H9 (cell line): ENCODE data around the gene LRMDA. TPM values are rescaled to one million over a fixed set of nuclear protein-coding genes. Genes with fewer than 3 reads are reported as not detected.

ENCODE experiments used
- DNase-seq: peaks from one replicate; pipeline ENCODE4 v3.0.0-alpha.2; 2017
- H2AFZ ChIP-seq: one replicate; pipeline ENCODE4 v1.6.1; 2013; ENCODE audit warnings: mild to moderate bottlenecking, low read length, control low read depth, moderate library complexity
- H2AK5ac ChIP-seq: 2 replicates; pipeline ENCODE4 v1.6.1; 2013; ENCODE audit warnings: low read length, control low read depth, mixed read lengths; ENCODE audit not compliant: insufficient read length
- H2BK120ac ChIP-seq: one replicate; pipeline ENCODE4 v1.6.1; 2013; ENCODE audit warnings: low read depth, mild to moderate bottlenecking, low read length, control low read depth, inconsistent platforms; ENCODE audit not compliant: poor library complexity, severe bottlenecking
- H2BK12ac ChIP-seq: 2 replicates; pipeline ENCODE4 v1.6.1; 2013; ENCODE audit warnings: low read length, control low read depth, mixed read lengths, low read depth; ENCODE audit not compliant: insufficient read length
- H2BK15ac ChIP-seq: 2 replicates; pipeline ENCODE4 v1.6.1; 2013; ENCODE audit warnings: low read depth, low read length, control low read depth
- H2BK20ac ChIP-seq: one replicate; pipeline ENCODE4 v1.6.1; 2013; ENCODE audit warnings: low read depth, mild to moderate bottlenecking, low read length, control low read depth, inconsistent platforms; ENCODE audit not compliant: poor library complexity, severe bottlenecking
- H2BK5ac ChIP-seq: 2 replicates; pipeline ENCODE4 v1.6.1; 2013; ENCODE audit warnings: low read length, control low read depth, mixed read lengths; ENCODE audit not compliant: insufficient read length
- H3K14ac ChIP-seq: 2 replicates; pipeline ENCODE4 v1.6.1; 2013; ENCODE audit warnings: low read length, control low read depth; ENCODE audit not compliant: insufficient read depth
- H3K18ac ChIP-seq: 2 replicates; pipeline ENCODE4 v1.6.1; 2013; ENCODE audit warnings: low read depth, mild to moderate bottlenecking, mixed read lengths, low read length, control low read depth; ENCODE audit not compliant: insufficient read length
- H3K23ac ChIP-seq: 2 replicates; pipeline ENCODE4 v1.6.1; 2013; ENCODE audit warnings: low read length, control low read depth, mixed read lengths, low read depth; ENCODE audit not compliant: insufficient read length
- H3K23me2 ChIP-seq: 2 replicates; pipeline ENCODE4 v1.6.1; 2013; ENCODE audit warnings: low read depth, mild to moderate bottlenecking, mixed read lengths, low read length, control low read depth; ENCODE audit not compliant: insufficient read length, poor library complexity, severe bottlenecking
- H3K27ac ChIP-seq: 2 replicates; pipeline ENCODE4 v1.5.1; 2013; ENCODE audit warnings: low read length, control low read depth, mixed read lengths, low read depth; ENCODE audit not compliant: insufficient read length
- H3K27me3 ChIP-seq: 2 replicates; pipeline ENCODE4 v1.6.1; 2013; ENCODE audit warnings: low read length, control low read depth, inconsistent platforms; ENCODE audit not compliant: insufficient read depth
- H3K4ac ChIP-seq: 2 replicates; pipeline ENCODE4 v1.6.1; 2013; ENCODE audit warnings: low read depth, mild to moderate bottlenecking, control low read depth, inconsistent platforms, low read length, moderate library complexity
- H3K4me1 ChIP-seq: 2 replicates; pipeline ENCODE4 v1.6.1; 2013; ENCODE audit warnings: low read length, control low read depth, inconsistent platforms; ENCODE audit not compliant: insufficient read depth
- H3K4me2 ChIP-seq: 2 replicates; pipeline ENCODE4 v1.6.1; 2013; ENCODE audit warnings: low read length, control low read depth, mixed read lengths; ENCODE audit not compliant: insufficient read length, insufficient read depth
- H3K56ac ChIP-seq: 2 replicates; pipeline ENCODE4 v1.6.1; 2013; ENCODE audit warnings: low read depth, mild to moderate bottlenecking, mixed read lengths, low read length, control low read depth; ENCODE audit not compliant: insufficient read length
- H3K79me1 ChIP-seq: 2 replicates; pipeline ENCODE4 v1.6.1; 2013; ENCODE audit warnings: low read depth, mild to moderate bottlenecking, moderate library complexity, low read length, control low read depth, inconsistent platforms; ENCODE audit not compliant: insufficient read depth, poor library complexity, severe bottlenecking
- H3K79me2 ChIP-seq: 2 replicates; pipeline ENCODE4 v1.6.1; 2013; ENCODE audit warnings: low read length, control low read depth, inconsistent platforms; ENCODE audit not compliant: insufficient read depth
- H3K9ac ChIP-seq: 2 replicates; pipeline ENCODE4 v1.6.1; 2013; ENCODE audit warnings: low read length, control low read depth, mixed read lengths; ENCODE audit not compliant: insufficient read length; ENCODE audit errors: extremely low read depth
- H3K9me3 ChIP-seq: one replicate; pipeline ENCODE4 v1.6.1; 2013; ENCODE audit warnings: low read depth, low read length, inconsistent platforms; ENCODE audit not compliant: control insufficient read depth
- H3T11ph ChIP-seq: one replicate; pipeline ENCODE4 v1.6.1; 2013; ENCODE audit warnings: mild to moderate bottlenecking, low read length, control low read depth, inconsistent platforms
- H4K20me1 ChIP-seq: one replicate; pipeline ENCODE4 v1.6.1; 2013; ENCODE audit not compliant: control insufficient read depth, insufficient read length, insufficient read depth
- H4K5ac ChIP-seq: 2 replicates; pipeline ENCODE4 v1.6.1; 2013; ENCODE audit warnings: low read depth, mild to moderate bottlenecking, mixed read lengths, low read length, control low read depth; ENCODE audit not compliant: insufficient read length
- H4K8ac ChIP-seq: replicated peaks from 2 replicates; pipeline ENCODE4 v1.6.1; 2013; ENCODE audit warnings: low read length, control low read depth, mixed read lengths, low read depth; ENCODE audit not compliant: insufficient read length
- H4K91ac ChIP-seq: 2 replicates; pipeline ENCODE4 v1.6.1; 2013; ENCODE audit warnings: low read depth, mild to moderate bottlenecking, moderate library complexity, mixed read lengths, low read length, control low read depth; ENCODE audit not compliant: insufficient read length
- H3K27ac Mint-ChIP-seq, 3 experiments: 2 replicates in 2 of 3; 3 replicates in 1 of 3; pipeline ENCODE4 v1.8.0; 2020 to 2021; ENCODE audit warnings: mixed read lengths in 3 of 3, mild to moderate bottlenecking in 1 of 3, moderate library complexity in 1 of 3
- H3K27me3 Mint-ChIP-seq: 2 replicates; pipeline ENCODE4 v1.8.0; 2021; ENCODE audit warnings: low read depth, mild to moderate bottlenecking, moderate library complexity, mixed read lengths
- H3K36me3 Mint-ChIP-seq, 3 experiments: 2 replicates in 2 of 3; 3 replicates in 1 of 3; pipeline ENCODE4 v1.8.0; 2020 to 2021; ENCODE audit warnings: low read depth in 3 of 3, mixed read lengths in 3 of 3; ENCODE audit not compliant: insufficient read depth in 1 of 3
- H3K4me1 Mint-ChIP-seq, 2 experiments: 2 replicates each; pipeline ENCODE4 v1.8.0; 2020; ENCODE audit warnings: mixed read lengths in 2 of 2
- H3K4me3 Mint-ChIP-seq, 2 experiments: 2 replicates in 1 of 2; 3 replicates in 1 of 2; pipeline ENCODE4 v1.8.0; 2020 to 2021; ENCODE audit warnings: mild to moderate bottlenecking in 2 of 2, mixed read lengths in 2 of 2, moderate library complexity in 1 of 2
- H3K9me3 Mint-ChIP-seq, 2 experiments: 2 replicates in 1 of 2; 3 replicates in 1 of 2; pipeline ENCODE4 v1.8.0; 2020; ENCODE audit warnings: mild to moderate bottlenecking in 2 of 2, mixed read lengths in 2 of 2, moderate library complexity in 1 of 2
- WGBS: extraction: QIAGEN DNeasy Blood & Tissue Kit; methylation state at CpG from one replicate; pipeline ENCODE4 v1.1.7; 2013; ENCODE audit warnings: missing lambda C conversion rate, low lambda C conversion rate, mixed read lengths; ENCODE audit not compliant: insufficient read length; ENCODE audit errors: extremely low coverage; 5-methylcytosine and 5-hydroxymethylcytosine counted together
- total RNA-seq: library from RNA; stranded (reverse); gene quantifications from 2 replicates; pipeline ENCODE4 v1.2.1, GENCODE V29; 2021
- TF ChIP-seq, protein P1 (sequence below): fragments of 200-600 bp; sonication (generic); conservative IDR thresholded peaks from 3 replicates; pipeline ENCODE4 v1.8.0; 2021; ENCODE audit warnings: antibody characterized with exemption, mild to moderate bottlenecking

The LRMDA gene
- total RNA-seq, 1 experiment from 2014 or later: 1.8 TPM

DNA sequence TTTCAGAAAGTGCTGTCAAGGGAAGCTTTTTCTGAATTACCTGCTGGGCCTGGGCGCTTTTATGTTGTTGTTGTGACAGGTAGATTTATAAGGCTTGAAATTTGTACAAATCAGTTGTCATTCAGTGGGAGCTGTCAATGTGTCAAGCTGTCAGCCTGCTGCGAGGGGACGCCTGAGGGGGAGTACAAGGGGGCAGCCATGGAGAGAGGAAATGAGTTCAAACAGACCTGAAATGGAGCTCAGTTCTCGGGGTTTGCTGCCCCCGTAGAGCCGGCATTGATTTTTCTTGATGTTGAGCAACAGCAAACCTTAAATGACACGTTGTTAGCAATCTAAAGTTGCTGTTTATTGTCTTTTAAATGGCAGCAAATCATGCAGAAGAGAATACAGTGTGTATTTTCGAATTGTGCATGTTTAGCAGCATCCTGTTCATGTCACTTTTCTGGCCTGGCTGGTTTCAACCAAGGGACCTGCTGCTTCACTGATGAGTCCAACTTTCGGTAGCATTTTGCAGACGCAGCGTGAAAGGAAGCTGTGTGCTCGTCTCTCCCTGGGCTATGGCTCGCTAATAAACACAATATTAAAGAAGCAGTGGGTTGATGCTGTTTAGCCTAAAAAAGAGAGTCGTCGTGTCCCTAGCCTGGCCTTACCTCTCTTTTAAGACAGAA, 166.5 kb downstream of the LRMDA start:
- Histone ChIP-seq H4K8ac (no peak overlapping the region), H2BK12ac (no peak overlapping the region), H3K4me1 (peaks cover 2% of the 10 kb centered on the region; the same call in 1 of the 2 replicates), H2AFZ (no peak overlapping the region), H3K23me2 (no peaks in the 10 kb centered on the region), H3T11ph (no peak overlapping the region), H3K79me1 (no peaks in the 10 kb centered on the region), H2BK20ac (no peak overlapping the region), H3K56ac (no peak overlapping the region), H2BK120ac (no peak overlapping the region), H4K5ac (no peak overlapping the region), H3K23ac (no peak overlapping the region), H3K18ac (no peak overlapping the region), H2AK5ac (no peak overlapping the region), H3K4me2 (no peak overlapping the region), H3K27me3 (peaks cover 30% of the 10 kb centered on the region; the same call in 1 of the 2 replicates), H4K20me1 (no peaks in the 10 kb centered on the region), H4K91ac (no peak overlapping the region), H3K9ac (no peak overlapping the region), H3K14ac (no peak overlapping the region), H2BK5ac (no peak overlapping the region), H3K27ac (no peak overlapping the region), H3K79me2 (no peaks in the 10 kb centered on the region), H3K9me3 (no peaks in the 10 kb centered on the region), H3K4ac (no peak overlapping the region), H2BK15ac (no peak overlapping the region)
- Mint-ChIP-seq H3K4me3 (peak overlapping the region in 1 of 2 experiments; percentile 24; a peak in 1 of 5 replicates), H3K27ac (no peak overlapping the region), H3K4me1 (peaks cover 54 to 56% of the 10 kb centered on the region in 2 experiments), H3K36me3 (peaks cover 0 to 2% (median 0%) of the 10 kb centered on the region in 3 experiments; a peak in 1 of 7 replicates), H3K9me3 (peaks cover 0 to 5% of the 10 kb centered on the region in 2 experiments; a peak in 2 of 5 replicates), H3K27me3 (peaks cover 73% of the 10 kb centered on the region)
- no CpG with 5 or more reads among the region's 15 CpGs for WGBS
- DNase-seq: no peak
- TF ChIP-seq, protein P1, sequence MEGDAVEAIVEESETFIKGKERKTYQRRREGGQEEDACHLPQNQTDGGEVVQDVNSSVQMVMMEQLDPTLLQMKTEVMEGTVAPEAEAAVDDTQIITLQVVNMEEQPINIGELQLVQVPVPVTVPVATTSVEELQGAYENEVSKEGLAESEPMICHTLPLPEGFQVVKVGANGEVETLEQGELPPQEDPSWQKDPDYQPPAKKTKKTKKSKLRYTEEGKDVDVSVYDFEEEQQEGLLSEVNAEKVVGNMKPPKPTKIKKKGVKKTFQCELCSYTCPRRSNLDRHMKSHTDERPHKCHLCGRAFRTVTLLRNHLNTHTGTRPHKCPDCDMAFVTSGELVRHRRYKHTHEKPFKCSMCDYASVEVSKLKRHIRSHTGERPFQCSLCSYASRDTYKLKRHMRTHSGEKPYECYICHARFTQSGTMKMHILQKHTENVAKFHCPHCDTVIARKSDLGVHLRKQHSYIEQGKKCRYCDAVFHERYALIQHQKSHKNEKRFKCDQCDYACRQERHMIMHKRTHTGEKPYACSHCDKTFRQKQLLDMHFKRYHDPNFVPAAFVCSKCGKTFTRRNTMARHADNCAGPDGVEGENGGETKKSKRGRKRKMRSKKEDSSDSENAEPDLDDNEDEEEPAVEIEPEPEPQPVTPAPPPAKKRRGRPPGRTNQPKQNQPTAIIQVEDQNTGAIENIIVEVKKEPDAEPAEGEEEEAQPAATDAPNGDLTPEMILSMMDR: no peak
